ENCODE measurements around the gene COX19. TPM values are rescaled to one million over a fixed set of nuclear protein-coding genes. Genes with fewer than 3 reads are reported as not detected.
A peak's percentile ranks its signal among the peaks of the same experiment; 100 is the strongest.

Gene COX19
- total RNA-seq, 4 donors from 2014 or later: 8.6 to 30.2 (median 16.9) TPM

DNA sequence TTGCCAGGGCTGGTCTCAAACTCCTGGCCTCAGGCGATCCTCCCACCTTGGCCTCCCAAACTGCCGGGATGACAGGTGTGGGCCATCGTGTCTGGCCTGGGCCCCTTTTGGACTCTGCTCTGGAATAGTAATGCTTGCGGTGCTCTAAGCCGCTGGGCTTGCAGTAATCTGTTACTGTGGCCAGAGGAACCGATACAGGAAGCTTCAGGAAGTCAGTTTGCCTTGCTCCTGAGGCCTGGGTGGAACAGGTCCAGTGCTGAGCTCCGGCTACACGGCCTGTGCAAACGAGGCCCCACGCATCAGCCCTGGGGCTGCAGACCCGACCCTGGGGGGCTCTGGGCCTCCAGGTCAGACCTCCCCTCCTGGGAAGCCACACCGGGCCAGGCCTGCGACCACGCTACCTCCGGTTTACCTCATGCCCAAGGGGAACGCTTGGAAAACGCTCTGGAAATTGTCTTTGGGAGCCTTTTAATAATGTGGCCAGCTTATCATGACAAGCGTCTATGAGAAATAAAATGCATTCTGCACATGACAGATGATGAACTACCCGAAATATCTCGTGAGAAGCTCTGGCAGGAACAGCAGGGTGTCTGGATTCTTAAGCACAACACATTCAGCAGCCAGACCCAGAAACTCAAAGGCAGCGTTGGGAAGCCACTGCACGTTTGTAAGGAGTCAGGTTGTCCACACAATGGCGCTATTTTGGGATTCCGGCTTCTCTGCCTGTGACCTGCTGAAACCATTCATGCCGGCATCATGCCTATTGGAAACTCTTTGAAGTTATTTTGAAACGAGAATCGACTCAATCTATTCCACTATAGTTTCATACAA, 10.7 kb downstream of the COX19 start:
- Histone ChIP-seq H3K4me1 (peaks cover 19 to 31% (median 27%) of the 10 kb centered on the region in 4 donors), H3K27ac (peak overlapping the region; percentile 71 to 89 (median 75)), H3K27me3 (no peaks in the 10 kb centered on the region), H3K9me3 (no peaks in the 10 kb centered on the region), H3K4me3 (no peak overlapping the region), H3K36me3 (peaks cover 0 to 27% (median 12%) of the 10 kb centered on the region in 4 donors)
- DNase-seq: no peak
- TF ChIP-seq POLR2A (IDR thresholded peaks at IDR 0.05): peak; percentile 14
- TF ChIP-seq, protein P1, sequence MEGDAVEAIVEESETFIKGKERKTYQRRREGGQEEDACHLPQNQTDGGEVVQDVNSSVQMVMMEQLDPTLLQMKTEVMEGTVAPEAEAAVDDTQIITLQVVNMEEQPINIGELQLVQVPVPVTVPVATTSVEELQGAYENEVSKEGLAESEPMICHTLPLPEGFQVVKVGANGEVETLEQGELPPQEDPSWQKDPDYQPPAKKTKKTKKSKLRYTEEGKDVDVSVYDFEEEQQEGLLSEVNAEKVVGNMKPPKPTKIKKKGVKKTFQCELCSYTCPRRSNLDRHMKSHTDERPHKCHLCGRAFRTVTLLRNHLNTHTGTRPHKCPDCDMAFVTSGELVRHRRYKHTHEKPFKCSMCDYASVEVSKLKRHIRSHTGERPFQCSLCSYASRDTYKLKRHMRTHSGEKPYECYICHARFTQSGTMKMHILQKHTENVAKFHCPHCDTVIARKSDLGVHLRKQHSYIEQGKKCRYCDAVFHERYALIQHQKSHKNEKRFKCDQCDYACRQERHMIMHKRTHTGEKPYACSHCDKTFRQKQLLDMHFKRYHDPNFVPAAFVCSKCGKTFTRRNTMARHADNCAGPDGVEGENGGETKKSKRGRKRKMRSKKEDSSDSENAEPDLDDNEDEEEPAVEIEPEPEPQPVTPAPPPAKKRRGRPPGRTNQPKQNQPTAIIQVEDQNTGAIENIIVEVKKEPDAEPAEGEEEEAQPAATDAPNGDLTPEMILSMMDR (IDR thresholded peaks at IDR 0.05): no peak
- TF ChIP-seq EP300 (IDR thresholded peaks at IDR 0.05; ENCODE audit: low read depth): no peak
- TF ChIP-seq POLR2AphosphoS5 (IDR thresholded peaks at IDR 0.05): peak in 2 of 3 donors; percentile 26 to 35
- intact Hi-C loops (cut with DNase I; ENCODE audit: low total_unique reads): no loop called here
- 23 to 48% methylated on average over 11 to 25 of the region's 27 CpGs for WGBS, 2 donors (ENCODE audit: low coverage in 1 of 2)
- in situ Hi-C loops (cut with MboI; ENCODE audit: low pct_ligation_motif_present in 1 of 4, low pct_unique_long_range_greater_than_20kb in 1 of 4, low sequenced_read_pairs in 3 of 4): no loop called here

DNA sequence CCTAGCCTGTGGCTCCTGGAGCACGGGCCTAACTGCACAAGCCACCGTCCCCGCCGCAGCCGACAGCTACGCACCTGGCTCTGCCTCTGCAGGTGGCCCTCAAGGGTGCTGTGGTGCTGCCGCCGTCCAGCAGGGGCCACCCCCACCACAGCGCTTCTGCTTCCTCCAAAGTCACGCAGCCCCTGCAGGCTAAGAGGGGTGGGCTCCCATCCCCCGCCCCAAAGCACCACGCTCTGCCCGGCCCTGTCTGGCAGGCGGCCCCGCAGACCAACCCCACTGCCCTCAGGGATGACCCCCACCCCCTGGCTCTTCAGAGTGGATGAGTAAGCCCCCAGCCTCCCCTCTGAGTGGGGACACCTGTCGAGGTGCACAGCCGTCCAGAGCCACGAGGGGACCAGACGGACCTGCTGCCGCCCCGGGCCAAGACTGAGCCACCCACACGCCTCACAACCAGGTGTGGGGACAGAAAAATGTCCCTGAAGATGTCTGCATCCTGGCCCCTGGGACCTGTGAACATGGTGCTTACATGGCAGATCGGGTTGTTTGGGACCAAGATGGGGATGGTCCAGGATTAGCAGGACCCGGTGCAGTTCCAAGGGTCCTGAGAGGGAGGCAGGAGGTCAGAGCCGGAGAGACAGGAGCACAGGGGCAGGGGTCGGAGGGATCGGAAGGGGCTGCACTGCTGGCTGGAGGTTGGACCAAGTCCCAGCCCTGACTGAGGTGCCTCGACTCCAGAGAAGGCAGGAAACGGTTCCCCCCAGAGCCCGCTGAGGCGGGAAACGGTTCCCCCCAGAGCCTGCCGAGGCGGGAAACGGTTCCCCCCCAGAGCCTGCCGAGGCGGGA, 11.9 kb downstream of the COX19 start:
- Histone ChIP-seq H3K27me3 (no peaks in the 10 kb centered on the region), H3K9me3 (no peaks in the 10 kb centered on the region), H3K27ac (peak overlapping the region in 2 of 4 donors; percentile 71 to 89), H3K4me1 (peaks cover 19 to 38% (median 31%) of the 10 kb centered on the region in 4 donors), H3K36me3 (peaks cover 0 to 19% (median 6%) of the 10 kb centered on the region in 4 donors), H3K4me3 (no peak overlapping the region)
- 22% methylated on average over 22 of the region's 37 CpGs; no CpG with 5 or more reads in 1 of the 2 donors for WGBS, 2 donors (ENCODE audit: low coverage in 1 of 2)
- DNase-seq: no peak
- TF ChIP-seq, protein P1 (IDR thresholded peaks at IDR 0.05): peak in 3 of 5 experiments; percentile 22 to 28 (median 24)
- TF ChIP-seq EP300 (IDR thresholded peaks at IDR 0.05; ENCODE audit: low read depth) (no peak), POLR2A (IDR thresholded peaks at IDR 0.05) (no peak), POLR2AphosphoS5 (IDR thresholded peaks at IDR 0.05) (no peak)
- in situ Hi-C loops (cut with MboI; ENCODE audit: low pct_ligation_motif_present in 1 of 4, low pct_unique_long_range_greater_than_20kb in 1 of 4, low sequenced_read_pairs in 3 of 4): no loop called here
- intact Hi-C loops (cut with DNase I; ENCODE audit: low total_unique reads): no loop called here

DNA sequence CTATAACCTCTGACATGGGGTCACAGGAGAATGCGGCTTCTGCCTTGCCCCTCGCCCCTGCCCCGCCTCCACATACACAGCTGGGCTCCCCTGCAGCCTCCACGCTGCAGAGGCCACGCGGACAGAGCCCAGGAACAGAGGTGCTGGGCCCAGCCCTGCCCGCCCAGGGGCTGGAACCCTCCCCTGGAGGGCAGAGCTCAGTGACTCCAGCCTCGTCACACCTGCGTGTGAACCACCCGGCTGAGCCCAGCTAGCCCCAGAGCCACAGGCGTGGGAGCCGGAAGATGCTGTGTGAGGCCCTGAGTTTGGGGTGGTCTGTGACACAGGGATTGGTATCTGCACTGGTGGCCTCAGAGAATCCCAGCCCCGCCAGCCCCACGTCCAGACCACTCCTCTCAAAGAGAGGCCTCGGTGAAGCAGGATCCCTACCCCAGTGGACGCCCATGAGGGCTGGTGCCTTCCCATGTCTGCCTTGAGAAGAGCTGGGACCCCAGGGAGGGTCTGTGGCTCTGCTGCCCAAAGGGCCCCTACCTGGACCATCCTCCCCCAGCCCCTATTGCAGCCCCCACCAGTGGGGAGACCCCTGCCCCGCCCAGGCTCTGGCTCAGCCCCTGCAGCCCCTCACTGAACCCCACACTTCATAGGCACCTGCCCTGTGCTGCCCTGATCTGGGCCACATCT, 12.8 kb downstream of the COX19 start:
- DNase-seq: peak; percentile 3
- 84% methylated on average over 16 of the region's 17 CpGs; no CpG with 5 or more reads in 1 of the 2 donors for WGBS, 2 donors (ENCODE audit: low coverage in 1 of 2)
- H3K4me1 ChIP-seq: peaks cover 19 to 38% (median 31%) of the 10 kb centered on the region in 4 donors

More for the DNA sequence above, 12.8 kb downstream of the COX19 start:
- TF ChIP-seq EP300 (IDR thresholded peaks at IDR 0.05; ENCODE audit: low read depth) (no peak), POLR2A (IDR thresholded peaks at IDR 0.05) (no peak), POLR2AphosphoS5 (IDR thresholded peaks at IDR 0.05) (no peak)
- TF ChIP-seq, protein P1 (IDR thresholded peaks at IDR 0.05): no peak
- Histone ChIP-seq H3K4me3 (no peak overlapping the region), H3K27ac (no peak overlapping the region), H3K9me3 (no peaks in the 10 kb centered on the region), H3K36me3 (peaks cover 0 to 10% (median 2%) of the 10 kb centered on the region in 4 donors), H3K27me3 (no peaks in the 10 kb centered on the region)
- in situ Hi-C loops (cut with MboI; ENCODE audit: low pct_ligation_motif_present in 1 of 4, low pct_unique_long_range_greater_than_20kb in 1 of 4, low sequenced_read_pairs in 3 of 4): no loop called here
- intact Hi-C loops (cut with DNase I; ENCODE audit: low total_unique reads): no loop called here
